Measurements from ENCODE around the gene PURA. TPM values are rescaled to one million over a fixed set of nuclear protein-coding genes. Genes with fewer than 3 reads are reported as not detected.

The PURA gene
- total and polyA plus RNA-seq, 2 donors (not counting 3 experiments of a cell fraction or from before 2014, with no cell fraction given), result 1.3 to 8.2 TPM

DNA sequence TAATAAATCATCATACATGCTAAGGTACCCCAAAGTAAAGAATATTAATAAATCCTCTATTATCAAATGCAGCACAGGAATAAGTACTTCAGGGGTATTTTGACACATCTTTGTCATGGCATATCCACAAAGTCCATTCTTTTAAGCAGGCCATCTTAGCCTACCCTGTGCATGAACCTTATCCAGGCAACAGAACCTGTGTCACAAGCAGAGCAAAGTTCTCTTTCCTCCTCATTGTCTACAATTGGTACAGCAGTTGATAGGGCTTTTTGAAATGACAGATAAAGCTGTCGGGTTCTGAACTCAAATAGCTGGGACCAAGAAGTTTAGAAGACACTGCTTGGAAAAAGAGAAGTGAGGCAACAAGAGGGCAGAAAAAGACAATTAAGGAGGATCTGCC lies 30.8 kb upstream of the PURA start:
- Histone ChIP-seq H3K4me1 (ENCODE audit: control insufficient read depth, extremely low read depth, insufficient read depth, low read length) (no peaks in the 10 kb centered on the region), H3K4me3 (replicated peaks in 1 of 3; ENCODE audit: insufficient read depth in 1 of 3, low read depth in 1 of 3, low read length in 3 of 3) (no peak overlapping the region), H3K27me3 (ENCODE audit: control insufficient read depth in 2 of 2, insufficient read depth in 2 of 2, low read length in 2 of 2) (peaks cover 26 to 39% of the 10 kb centered on the region in 2 experiments), H3K79me2 (ENCODE audit: control insufficient read depth, insufficient read depth, low read length) (no peaks in the 10 kb centered on the region), H4K20me1 (replicated peaks; ENCODE audit: control insufficient read depth, extremely low read depth, insufficient read depth, low read length) (no peaks in the 10 kb centered on the region), H3K27ac (ENCODE audit: insufficient read depth, low read depth, low read length) (no peak overlapping the region), H2AFZ (ENCODE audit: low read depth, low read length) (no peak overlapping the region), H3K9me3 (replicated peaks; ENCODE audit: control insufficient read depth, insufficient read depth, low read length) (no peaks in the 10 kb centered on the region), H3K4me2 (ENCODE audit: insufficient read depth, low read length) (no peak overlapping the region), H3K36me3 (ENCODE audit: control insufficient read depth in 2 of 2, extremely low read depth in 1 of 2, insufficient read depth in 2 of 2, low read length in 2 of 2) (no peaks in the 10 kb centered on the region), H3K9me1 (replicated peaks; ENCODE audit: control insufficient read depth, extremely low read depth, insufficient read depth, low read length) (no peaks in the 10 kb centered on the region), H3K9ac (replicated peaks; ENCODE audit: extremely low read depth, insufficient read depth, low read length) (no peak overlapping the region)
- BruUV-seq (replicated peaks), result no TSS peak
- DNase-seq (ENCODE audit: low read depth, low spot score), result no peak
- no peak for FAIRE-seq
- TF ChIP-seq POLR2AphosphoS5 (IDR thresholded peaks at IDR 0.05; ENCODE audit: insufficient read depth, low read depth, low read length), result no peak
- TF ChIP-seq, protein P1, sequence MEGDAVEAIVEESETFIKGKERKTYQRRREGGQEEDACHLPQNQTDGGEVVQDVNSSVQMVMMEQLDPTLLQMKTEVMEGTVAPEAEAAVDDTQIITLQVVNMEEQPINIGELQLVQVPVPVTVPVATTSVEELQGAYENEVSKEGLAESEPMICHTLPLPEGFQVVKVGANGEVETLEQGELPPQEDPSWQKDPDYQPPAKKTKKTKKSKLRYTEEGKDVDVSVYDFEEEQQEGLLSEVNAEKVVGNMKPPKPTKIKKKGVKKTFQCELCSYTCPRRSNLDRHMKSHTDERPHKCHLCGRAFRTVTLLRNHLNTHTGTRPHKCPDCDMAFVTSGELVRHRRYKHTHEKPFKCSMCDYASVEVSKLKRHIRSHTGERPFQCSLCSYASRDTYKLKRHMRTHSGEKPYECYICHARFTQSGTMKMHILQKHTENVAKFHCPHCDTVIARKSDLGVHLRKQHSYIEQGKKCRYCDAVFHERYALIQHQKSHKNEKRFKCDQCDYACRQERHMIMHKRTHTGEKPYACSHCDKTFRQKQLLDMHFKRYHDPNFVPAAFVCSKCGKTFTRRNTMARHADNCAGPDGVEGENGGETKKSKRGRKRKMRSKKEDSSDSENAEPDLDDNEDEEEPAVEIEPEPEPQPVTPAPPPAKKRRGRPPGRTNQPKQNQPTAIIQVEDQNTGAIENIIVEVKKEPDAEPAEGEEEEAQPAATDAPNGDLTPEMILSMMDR (IDR thresholded peaks at IDR 0.05; ENCODE audit: extremely low read depth in 1 of 2, insufficient read depth in 1 of 2, low read depth in 1 of 2, low read length in 2 of 2), result no peak
- no peak for TF ChIP-seq GATA2 (IDR thresholded peaks at IDR 0.05; ENCODE audit: insufficient read depth, insufficient read length, low read depth, low read length)
- TF ChIP-seq, protein P2, sequence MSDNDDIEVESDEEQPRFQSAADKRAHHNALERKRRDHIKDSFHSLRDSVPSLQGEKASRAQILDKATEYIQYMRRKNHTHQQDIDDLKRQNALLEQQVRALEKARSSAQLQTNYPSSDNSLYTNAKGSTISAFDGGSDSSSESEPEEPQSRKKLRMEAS (IDR thresholded peaks at IDR 0.05; ENCODE audit: insufficient read depth, insufficient read length), result no peak
- no peak for TF ChIP-seq EZH2 (IDR thresholded peaks at IDR 0.05; ENCODE audit: borderline replicate concordance, low read depth, low read length, severe bottlenecking)
- no peak for TF ChIP-seq POLR2A (IDR thresholded peaks at IDR 0.05; ENCODE audit: low read depth, low read length)
- TF ChIP-seq FOS (IDR thresholded peaks at IDR 0.05; ENCODE audit: borderline replicate concordance, insufficient read depth, low read length), result no peak
- no peak for TF ChIP-seq JUN (IDR thresholded peaks at IDR 0.05; ENCODE audit: borderline replicate concordance, insufficient read depth, insufficient read length, low read depth)
- no peak for TF ChIP-seq MYC (IDR thresholded peaks at IDR 0.05; ENCODE audit: low read depth, low read length)
- ChIA-PET POLR2A (no interaction called here), CTCF (no interaction called here)
- dilution Hi-C loops (cut with MboI; ENCODE audit: extremely low pct_ligation_motif_present, low sequenced_read_pairs), result no loop called here
- intact Hi-C loops (cut with micrococcal nuclease), result no loop called here
